ENCODE results near the gene AATK.
A peak's percentile ranks its signal among the peaks of the same experiment; 100 is the strongest.

The AATK gene

DNA sequence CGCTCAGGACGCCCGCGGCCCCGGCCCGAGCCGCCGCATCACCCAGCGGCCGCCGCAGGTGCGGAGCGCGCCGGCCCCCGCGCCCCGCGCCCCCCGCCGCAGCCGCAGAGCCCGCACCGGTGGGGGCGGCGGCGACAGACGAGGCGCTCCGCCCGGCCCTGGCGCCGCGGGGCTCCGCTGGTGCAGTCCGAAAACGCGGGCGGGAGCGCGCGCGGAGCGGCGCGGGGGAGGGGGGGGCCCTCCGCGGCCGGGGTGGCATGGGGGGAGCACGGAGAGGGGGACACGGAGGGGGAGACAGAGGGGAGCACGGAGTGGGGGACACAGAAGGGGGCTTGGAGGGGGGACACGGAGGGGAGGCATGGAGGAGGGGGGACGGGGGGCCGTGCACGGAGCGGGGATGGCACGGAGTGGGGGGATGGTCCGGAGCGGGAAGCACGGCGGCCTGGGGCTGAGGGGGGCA, at the start of gene AATK:
Gene AATK (minus strand): TSS at position 189 of the 460 bp plus-strand sequence. CDS start 229 bp downstream, outside the sequence.
- DNase-seq (ENCODE audit: low read depth): no peak

GRCh38 chr17:81213978-81214377, 48.0 kb upstream of the AATK start:
- DNase-seq (ENCODE audit: low read depth): no peak

DNA sequence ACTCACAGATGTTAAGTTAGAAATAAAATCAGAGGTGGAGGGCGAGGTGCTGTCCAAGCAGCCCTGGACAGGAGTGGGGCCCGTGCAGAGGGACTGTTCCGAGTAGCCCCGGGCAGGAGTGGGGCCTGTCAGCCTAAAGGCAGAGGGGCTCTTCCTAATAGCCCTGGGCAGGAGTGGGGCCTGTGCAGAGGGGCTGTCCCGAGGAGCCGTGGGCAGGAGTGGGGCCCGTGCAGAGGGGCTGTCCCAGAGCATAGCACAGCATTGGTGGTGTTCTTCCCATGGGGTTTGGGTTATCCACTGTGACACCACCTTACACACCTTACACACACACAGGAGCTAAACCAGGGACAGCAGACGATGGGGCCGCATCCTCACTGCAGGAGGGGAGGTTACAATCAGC, 46.3 kb upstream of the AATK start:
- no peak for DNase-seq (ENCODE audit: low read depth)

GRCh38 chr17:81210868-81211267, 44.8 kb upstream of the AATK start:
- DNase-seq (ENCODE audit: low read depth): no peak

- no peak for DNase-seq (ENCODE audit: low read depth)
Measured at GRCh38 chr17:81210466-81210865, 44.4 kb upstream of the AATK start.

- no peak for DNase-seq (ENCODE audit: low read depth)
Measured at GRCh38 chr17:81209141-81209540, 43.1 kb upstream of the AATK start.

GRCh38 chr17:81208651-81209050, 42.6 kb upstream of the AATK start:
- no peak for DNase-seq (ENCODE audit: low read depth)

DNA sequence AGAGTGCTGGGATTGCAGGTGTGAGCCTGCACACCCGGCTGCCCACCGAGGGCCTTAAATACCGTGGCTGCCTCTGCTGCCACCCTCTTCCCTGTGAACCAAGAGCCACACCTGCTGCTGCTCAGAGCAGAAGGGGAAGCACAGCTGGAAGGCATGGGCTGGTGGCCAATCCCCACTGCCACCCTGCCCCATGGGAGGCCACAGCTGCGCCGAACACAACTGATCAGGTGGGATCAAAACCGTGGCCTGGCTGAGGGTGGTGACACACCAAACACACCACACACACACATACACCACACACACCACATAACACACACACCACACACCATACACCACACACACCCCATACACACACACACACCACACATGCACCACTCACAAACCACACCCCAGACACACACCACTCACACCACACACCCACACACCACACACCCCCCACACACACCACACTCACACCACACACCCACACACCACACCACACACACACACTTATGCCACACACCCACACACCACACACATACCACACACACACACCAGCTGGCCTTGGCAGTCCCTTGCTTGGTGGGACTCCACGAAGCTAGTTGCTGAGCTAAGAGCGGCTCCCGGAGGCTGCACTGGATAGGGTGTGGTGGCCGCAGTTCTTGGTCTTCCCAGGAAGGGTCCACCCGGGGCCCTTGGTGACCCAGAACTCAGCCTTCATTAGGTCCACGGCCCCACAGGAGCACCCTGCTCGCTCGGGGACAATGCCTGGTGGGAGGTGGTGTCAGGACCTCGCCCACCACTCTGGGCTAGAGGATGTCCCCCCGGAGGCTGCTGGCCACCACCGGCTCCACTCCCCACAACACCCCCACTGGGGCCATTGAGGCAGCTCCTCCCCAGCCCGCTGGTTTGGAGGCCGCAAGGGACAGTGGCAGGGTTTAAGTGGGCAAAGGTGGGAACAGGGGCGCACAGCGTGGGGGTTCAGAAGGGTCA, 41.9 kb upstream of the AATK start:
- DNase-seq (ENCODE audit: low read depth): no peak

DNA sequence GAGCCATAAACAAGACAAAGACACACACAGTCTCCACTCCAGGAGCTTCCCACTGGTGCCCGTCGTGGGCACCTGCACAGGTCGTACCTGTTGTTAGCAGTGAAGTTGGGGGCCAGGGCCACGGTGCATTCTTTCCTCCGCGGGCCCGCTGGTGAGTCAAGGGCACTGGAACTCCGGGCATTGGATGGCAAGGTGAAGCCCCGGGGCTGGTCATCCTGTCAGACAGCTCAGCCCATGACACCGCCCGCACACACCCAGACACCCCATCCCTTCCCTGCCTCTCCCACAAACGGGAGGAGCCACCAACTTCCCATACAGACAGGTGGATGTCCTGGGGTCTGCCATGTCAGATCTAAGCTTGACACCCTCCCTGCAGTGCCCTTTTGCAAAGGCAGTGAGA, 40.6 kb upstream of the AATK start:
- no peak for DNase-seq (ENCODE audit: low read depth)

DNA sequence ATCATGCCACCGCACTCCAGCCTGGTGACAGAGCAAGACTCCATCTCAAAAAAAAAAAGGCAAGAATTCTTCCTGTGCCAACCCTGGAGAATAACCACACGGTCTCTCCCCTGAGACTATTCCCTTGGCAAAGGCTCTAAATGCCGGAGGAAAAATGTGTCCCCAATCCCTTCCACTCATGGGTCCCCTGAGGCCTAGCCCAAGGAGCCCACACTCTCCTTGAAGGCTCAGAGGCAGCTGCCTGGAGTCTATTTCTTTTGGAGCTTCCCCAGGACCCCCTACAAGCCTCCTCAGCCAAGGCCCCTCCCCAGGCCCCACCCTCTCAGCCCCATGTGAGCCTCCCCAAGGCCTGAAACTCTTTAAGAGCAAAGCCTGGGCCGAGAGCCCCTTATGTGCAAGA, 40.1 kb upstream of the AATK start:
- no peak for DNase-seq (ENCODE audit: low read depth)

DNA sequence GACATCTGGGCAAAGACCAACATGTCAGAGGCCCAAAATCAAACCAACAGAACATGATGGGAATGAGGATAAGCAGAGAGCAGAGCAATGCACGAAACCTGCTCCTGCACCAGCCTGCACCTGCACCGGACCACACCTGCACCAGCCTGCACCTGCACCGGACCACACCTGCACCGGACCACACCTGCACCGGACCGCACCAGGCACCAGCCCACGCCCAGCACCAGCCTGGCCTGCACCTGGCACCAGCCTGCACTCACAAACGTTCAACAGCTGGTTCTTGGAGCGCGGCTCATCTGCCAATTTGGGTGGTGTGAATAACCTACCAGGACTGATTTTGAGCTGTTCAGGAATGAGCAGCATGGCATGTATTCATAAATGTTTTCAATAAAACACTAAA, 38.6 kb upstream of the AATK start:
- no peak for DNase-seq (ENCODE audit: low read depth)

DNA sequence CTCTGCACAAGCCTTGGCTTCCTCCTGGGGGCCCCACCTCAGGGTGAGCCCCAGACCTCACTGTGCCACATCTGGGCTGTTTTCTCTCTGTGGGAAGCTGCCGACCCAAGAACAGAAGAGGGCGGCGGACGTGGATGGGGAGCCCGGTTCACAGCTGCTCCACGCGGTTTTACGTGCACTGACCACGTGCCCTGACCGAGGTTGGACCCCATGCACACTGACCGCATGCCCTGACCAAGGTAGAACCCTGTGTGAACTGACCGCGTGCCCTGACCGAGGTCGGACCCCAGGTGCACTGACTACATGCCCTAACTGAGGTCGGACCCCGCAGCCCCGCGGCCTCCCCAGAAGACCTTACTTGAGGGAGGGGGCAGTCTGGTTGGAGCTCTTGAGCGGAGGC, 37.1 kb upstream of the AATK start:
- DNase-seq (ENCODE audit: low read depth): no peak

- DNase-seq (ENCODE audit: low read depth): no peak
Measured at GRCh38 chr17:81202318-81202717, 36.3 kb upstream of the AATK start.

- DNase-seq (ENCODE audit: low read depth): peak; percentile 67
Measured at GRCh38 chr17:81200695-81201580, 34.9 kb upstream of the AATK start.

DNA sequence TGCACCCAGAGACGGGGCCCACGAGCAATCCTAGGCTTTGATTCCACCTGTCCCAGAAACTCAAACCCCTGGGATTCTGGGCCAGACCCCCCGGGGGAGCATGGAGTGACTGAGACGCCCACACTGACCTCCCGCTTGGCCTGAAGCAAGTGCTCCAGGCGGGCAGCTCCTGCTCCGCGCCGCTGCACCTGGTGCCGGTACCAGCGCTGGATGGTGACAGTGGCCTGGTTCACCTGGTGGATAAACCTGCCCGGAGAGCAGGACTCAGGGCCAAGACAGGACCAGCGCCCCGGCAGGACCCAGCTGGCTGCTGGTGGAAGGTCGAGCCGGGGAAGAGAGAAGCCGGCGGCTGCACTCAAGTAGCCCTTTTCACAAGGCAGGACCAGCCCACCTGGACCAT, 34.2 kb upstream of the AATK start:
- DNase-seq (ENCODE audit: low read depth): no peak

- DNase-seq (ENCODE audit: low read depth): no peak
Measured at GRCh38 chr17:81199482-81199830, 33.4 kb upstream of the AATK start.

- DNase-seq (ENCODE audit: low read depth): no peak
Measured at GRCh38 chr17:81198826-81199481, 32.9 kb upstream of the AATK start.

GRCh38 chr17:81197831-81198490, 31.9 kb upstream of the AATK start:
- no peak for DNase-seq (ENCODE audit: low read depth)

DNA sequence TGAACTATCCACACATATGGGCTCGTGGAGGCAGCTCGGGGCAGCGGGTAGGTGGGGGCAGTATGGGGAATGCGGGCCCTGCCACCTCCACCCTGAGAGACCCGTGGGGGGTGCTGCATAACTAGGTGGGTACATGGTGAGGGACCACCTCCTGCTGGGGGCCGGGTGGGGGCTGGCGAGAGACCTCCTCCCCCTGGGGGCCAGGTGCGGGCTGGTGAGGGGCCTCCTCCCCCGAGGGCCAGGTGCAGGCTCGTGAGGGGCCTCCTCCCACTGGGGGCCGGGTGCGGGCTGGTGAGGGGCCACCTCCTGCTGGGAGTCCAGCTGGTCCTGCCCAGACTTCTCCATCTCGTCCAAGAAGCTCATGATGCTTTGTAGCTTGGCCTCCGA, 31.4 kb upstream of the AATK start:
- no peak for DNase-seq (ENCODE audit: low read depth)

- DNase-seq (ENCODE audit: low read depth): no peak
Measured at GRCh38 chr17:81196505-81197408, 30.7 kb upstream of the AATK start.
